GM12891 (cell line): ENCODE results near the gene TTC7B.

Experiments used
- POLR2A ChIP-seq: IDR thresholded peaks from 2 replicates; pipeline ENCODE4 v1.6.1; 2011; ENCODE audit warnings: low read depth, low read length, control low read depth
- POLR2AphosphoS5 ChIP-seq: IDR thresholded peaks from 2 replicates; pipeline ENCODE4 v1.6.1; 2011; ENCODE audit warnings: low read depth, low read length, control low read depth
- POU2F2 ChIP-seq: IDR thresholded peaks from 2 replicates; pipeline ENCODE4 v1.6.1; 2011; ENCODE audit warnings: low read depth, mild to moderate bottlenecking, control low read depth, low read length, moderate library complexity
- SPI1 ChIP-seq: IDR thresholded peaks from 2 replicates; pipeline ENCODE4 v1.6.1; 2011; ENCODE audit warnings: low read depth, low read length, control low read depth
- TAF1 ChIP-seq: IDR thresholded peaks from 2 replicates; pipeline ENCODE4 v1.6.1; 2011; ENCODE audit warnings: low read depth, low read length, control low read depth

DNA sequence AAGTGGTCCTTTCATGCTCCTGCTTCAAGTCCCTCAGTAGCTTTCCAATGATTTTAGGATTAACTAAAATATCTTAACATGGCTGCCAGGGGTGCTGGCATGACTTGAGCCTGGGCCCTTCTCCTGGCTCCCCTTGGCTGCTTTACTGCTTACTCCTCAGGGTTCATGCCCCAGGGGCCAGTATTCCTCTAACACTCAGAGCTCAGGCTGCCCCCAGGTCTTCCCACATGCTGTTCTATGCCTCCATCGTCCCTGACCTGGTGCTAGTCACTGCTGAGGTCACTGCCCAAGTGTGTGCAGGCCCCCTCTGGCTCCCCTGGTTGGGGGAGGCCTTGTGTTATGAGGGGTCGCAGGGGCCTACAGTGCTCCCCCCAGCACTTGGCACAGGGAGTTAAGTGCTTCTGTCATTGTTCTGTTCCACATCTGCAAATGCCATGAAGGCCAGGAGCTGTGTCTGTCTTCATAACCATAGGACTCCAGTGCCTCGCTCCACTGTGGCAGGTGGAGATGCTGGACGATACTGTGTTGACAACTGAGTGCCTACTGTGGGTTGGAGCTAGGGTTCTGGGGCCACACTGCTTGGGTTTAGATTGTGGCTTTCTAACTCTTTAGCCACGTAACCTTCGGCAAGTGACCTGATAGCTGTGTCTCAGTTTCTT lies 228.8 kb downstream of the TTC7B start:
- TF ChIP-seq POLR2A, result no peak
- TF ChIP-seq POLR2AphosphoS5, result no peak
- TF ChIP-seq TAF1, result no peak
- no peak for TF ChIP-seq POU2F2
- no peak for TF ChIP-seq SPI1
